SK-N-SH (cell line): ENCODE data around the gene TIMM10B.

Experiments used
- CHD2 ChIP-seq: fragments of 150-350 bp; IDR thresholded peaks from 2 replicates; pipeline ENCODE4 v1.6.1; 2018; ENCODE audit warnings: low read length; ENCODE audit not compliant: partially characterized antibody
- CTCF ChIP-seq: fragments of 200-600 bp; sonication (generic); IDR thresholded peaks from 2 replicates; pipeline ENCODE4 v1.6.1; 2017; ENCODE audit warnings: antibody characterized with exemption, mild to moderate bottlenecking, moderate library complexity
- EZH2phosphoT487 ChIP-seq: fragments of 200-600 bp; sonication (generic); IDR thresholded peaks from 2 replicates; pipeline ENCODE4 v1.6.1; 2017; ENCODE audit warnings: low read depth, mixed run types, mild to moderate bottlenecking, antibody characterized with exemption, moderate library complexity, borderline replicate concordance
- FOSL2 ChIP-seq: IDR thresholded peaks from 2 replicates; pipeline ENCODE4 v1.4.0; 2012; ENCODE audit warnings: low read depth, mild to moderate bottlenecking, moderate library complexity, borderline replicate concordance
- MAX ChIP-seq: IDR thresholded peaks from 2 replicates; pipeline ENCODE4 v1.4.0; 2012; ENCODE audit warnings: low read depth
- POLR2AphosphoS5 ChIP-seq: IDR thresholded peaks from 2 replicates; pipeline ENCODE4 v1.6.1; 2012; ENCODE audit warnings: low read depth, low read length
- RAD21 ChIP-seq: IDR thresholded peaks from 2 replicates; pipeline ENCODE4 v1.6.1; 2012; ENCODE audit warnings: mild to moderate bottlenecking, low read length
- REST ChIP-seq: IDR thresholded peaks from 2 replicates; pipeline ENCODE4 v1.6.1; 2012; ENCODE audit warnings: mild to moderate bottlenecking, low read depth, low read length, moderate library complexity
- SIN3A ChIP-seq: IDR thresholded peaks from 2 replicates; pipeline ENCODE4 v1.6.1; 2012; ENCODE audit warnings: low read depth, mild to moderate bottlenecking, low read length, moderate library complexity, borderline replicate concordance
- TAF1 ChIP-seq: IDR thresholded peaks from 2 replicates; pipeline ENCODE4 v1.6.1; 2012; ENCODE audit warnings: low read depth, mild to moderate bottlenecking, low read length, moderate library complexity, borderline replicate concordance
- TEAD4 ChIP-seq: IDR thresholded peaks from 2 replicates; pipeline ENCODE4 v1.4.0; 2012; ENCODE audit warnings: mild to moderate bottlenecking, borderline replicate concordance; ENCODE audit not compliant: insufficient read depth
- ZBTB33 ChIP-seq: IDR thresholded peaks from 2 replicates; pipeline ENCODE4 v1.4.0; 2012; ENCODE audit warnings: low read depth, borderline replicate concordance

GRCh38 chr11:6481012-6481923 lies at the start of gene TIMM10B, which contains the start of gene ARFIP2:
- TF ChIP-seq SIN3A, result peak; percentile 89
- TF ChIP-seq CTCF, result no peak
- TF ChIP-seq POLR2AphosphoS5, result peak; percentile 88
- peak; percentile 95 for TF ChIP-seq ZBTB33
- no peak for TF ChIP-seq EZH2phosphoT487
- no peak for TF ChIP-seq RAD21
- peak; percentile 80; the same call in 1 of the 2 replicates for TF ChIP-seq TAF1
- TF ChIP-seq TEAD4, result no peak
- TF ChIP-seq MAX, result peak; percentile 95
- no peak for TF ChIP-seq FOSL2
- TF ChIP-seq REST, result peak; percentile 36; the same call in 1 of the 2 replicates
- peak; percentile 98 for TF ChIP-seq CHD2
